NCI-H146 (cell line): ENCODE measurements around the gene TNRC18.
"Not testable (repeated sequence)": the region's sequence is repeated elsewhere in the genome, so short reads cannot be mapped to it uniquely, and the experiment has no call there.

Experiments
- DNase-seq: peaks from one replicate; lab custom pipeline; 2025; lab: John Stamatoyannopoulos, UW

The TNRC18 gene

GRCh38 chr7:5375925-5376324, 47.7 kb downstream of the TNRC18 start:
- peak; percentile 38 for DNase-seq

- no peak for DNase-seq
Observed at GRCh38 chr7:5374464-5374863, 49.2 kb downstream of the TNRC18 start.

DNA sequence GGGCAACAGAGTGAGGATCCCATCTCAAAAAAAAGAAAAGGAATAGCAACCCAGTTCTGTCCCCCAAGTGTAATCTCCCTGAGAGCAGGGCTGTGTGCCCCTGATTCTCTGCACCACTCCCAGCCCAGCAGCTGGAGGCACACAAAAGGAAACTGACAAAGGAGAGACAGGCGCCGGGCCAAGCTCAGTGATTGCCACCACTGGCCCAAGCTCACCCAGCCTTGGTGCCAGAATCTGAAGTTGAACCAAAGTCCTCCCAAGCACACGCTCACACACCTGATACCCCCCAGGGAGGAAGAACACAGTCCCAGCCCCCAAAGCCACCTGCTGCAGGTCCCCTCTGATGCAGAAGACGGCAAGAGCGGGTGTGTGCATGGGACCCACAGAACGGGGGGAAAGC, 50.3 kb downstream of the TNRC18 start:
- DNase-seq = no peak

GRCh38 chr7:5370454-5371353, 52.9 kb downstream of the TNRC18 start:
- DNase-seq = no peak

DNA sequence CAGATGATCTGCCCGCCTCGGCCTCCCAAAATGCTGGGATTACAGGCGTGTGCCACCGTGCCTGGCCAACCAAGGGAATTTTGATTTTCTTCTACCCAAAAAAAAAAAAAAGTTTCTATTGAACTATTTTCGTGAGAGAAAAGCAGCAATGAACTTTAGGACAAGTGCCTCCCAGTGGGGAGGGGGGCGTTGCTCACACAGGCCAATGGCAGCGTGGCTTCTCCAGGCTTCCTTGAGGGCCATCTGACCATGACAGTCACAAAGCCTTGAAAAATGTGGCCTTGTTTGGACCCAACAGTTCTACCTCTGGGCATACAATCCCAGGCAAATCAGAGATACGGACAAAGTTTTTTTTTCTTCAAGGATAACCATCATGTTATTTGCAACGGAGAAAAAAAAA, 56.0 kb downstream of the TNRC18 start:
- no peak for DNase-seq

DNA sequence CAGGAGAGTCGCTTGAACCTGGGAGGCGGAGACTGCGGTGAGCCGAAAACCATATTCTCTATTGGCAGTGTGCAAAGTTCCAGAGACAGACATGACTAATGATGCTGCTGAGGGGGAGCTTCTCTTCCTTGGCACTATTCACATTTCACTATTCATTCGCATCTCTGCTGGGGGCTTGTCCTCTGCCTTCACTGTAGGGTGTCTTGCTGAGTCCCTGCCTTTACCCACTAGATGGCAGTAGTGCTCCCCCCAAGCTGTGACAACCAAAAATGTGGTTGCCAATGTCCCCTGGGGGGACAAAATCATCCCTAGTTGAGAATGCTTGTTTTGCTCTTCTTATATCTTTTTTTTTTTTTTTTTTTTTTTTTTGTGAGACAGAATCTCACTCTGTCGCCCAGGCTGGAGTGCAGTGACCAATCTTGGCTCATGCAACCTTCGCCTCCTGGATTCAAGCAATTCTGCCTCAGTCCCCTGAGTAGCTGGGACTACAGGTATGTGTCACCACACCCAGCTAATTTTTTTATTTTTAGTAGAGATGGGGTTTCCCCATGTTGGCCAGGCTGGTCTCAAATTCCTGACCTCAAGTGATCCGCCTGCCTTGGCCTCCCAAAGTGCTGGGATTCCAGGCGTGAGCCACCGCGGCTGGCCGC, 57.5 kb downstream of the TNRC18 start:
- DNase-seq = peak; percentile 70

GRCh38 chr7:5363729-5364128, 59.9 kb downstream of the TNRC18 start:
- DNase-seq = no peak

DNA sequence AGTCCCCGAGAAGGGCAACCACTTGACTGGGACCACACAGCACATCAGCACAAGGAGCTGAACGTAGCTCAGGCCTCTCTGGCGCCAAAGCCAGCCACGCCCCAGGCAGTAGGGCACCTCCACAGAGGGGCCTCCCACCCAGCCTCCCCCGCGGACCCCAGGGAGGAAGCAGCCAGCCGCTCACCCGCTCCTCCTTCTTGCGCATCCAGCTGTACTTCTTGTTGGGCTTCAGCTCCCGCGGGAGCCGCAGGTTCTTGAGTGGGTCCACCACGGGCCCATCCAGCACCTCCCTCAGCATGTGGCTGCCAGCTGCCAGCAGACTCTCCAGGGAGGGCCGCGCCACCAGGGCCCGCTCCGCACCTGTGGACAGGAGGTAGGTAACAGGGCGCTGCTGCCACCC, 61.2 kb downstream of the TNRC18 start:
- no peak for DNase-seq

DNA sequence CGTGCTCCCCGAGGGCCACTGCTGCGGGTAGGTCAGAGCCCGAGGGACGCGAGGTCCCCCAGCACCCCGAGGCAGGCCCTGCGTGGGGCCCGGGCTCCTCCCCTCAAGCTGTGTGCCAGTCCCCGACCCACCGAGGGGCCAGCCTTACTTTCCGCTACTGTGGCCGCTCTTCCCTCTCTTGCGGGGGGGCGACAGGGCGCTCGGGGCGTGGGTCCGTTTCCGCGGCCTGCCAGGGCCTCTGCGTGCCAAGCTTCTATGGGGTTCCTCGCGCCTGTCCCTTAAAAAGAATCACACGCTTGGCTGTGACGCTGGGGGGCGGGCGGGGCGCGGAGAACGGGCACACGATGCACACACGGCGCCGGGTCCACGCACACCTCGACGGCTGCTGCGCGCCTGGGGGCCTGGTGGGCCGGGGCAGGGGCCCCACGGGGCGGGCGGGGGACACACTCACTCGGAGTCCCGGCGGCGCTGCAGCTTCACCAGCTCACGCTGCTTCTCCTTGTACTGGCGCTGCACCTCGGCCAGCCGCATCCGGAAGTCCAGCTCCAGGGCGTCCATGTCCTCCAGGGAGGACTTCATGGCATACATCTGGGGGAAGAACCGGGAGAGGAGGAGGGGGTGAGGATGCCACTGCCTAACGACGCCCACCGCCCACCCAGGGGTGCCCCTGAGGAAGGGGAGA, 62.0 kb downstream of the TNRC18 start:
- DNase-seq = no peak

GRCh38 chr7:5360971-5361370, 62.7 kb downstream of the TNRC18 start:
- DNase-seq = no peak

- DNase-seq = no peak
Observed at GRCh38 chr7:5360451-5360850, 63.2 kb downstream of the TNRC18 start.

DNA sequence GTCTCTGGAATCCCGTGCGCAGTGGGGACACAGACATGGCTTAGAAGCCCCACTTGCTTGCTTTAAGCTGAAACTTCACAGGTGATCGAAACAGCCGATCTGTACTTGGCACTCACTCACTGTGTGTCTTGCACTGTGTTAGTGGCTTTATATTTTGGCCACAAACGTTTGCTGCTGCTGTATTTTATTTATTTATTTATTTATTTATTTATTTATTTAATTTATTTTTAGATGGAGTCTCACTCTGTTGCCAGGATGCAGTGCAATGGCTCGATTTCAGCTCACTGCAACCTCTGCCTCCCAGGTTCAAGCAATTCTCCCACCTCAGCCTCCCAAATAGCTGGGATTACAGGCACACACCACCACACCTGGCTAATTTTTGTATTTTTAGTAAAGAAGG, 63.6 kb downstream of the TNRC18 start:
- DNase-seq = not testable (repeated sequence)

DNA sequence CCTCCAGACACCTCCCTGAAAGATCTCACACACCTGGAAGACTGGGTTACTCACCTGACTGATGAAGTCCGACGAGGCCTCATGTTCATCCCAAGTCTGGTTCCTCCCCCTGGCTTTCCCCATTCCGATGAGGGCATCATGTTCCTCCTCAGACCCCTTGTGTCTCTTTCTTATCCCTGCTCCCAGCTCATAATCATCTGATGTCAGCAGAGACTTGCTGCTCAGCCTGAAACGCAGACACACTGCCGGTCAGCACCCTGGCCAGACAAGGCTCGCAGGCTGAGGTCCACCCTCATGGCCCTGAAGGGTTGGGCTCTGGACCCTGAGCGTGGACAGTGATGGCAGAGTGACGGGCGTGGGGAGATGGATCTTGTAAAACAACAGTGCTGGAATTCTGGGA, 64.3 kb downstream of the TNRC18 start:
- no peak for DNase-seq

- no peak for DNase-seq
Observed at GRCh38 chr7:5357951-5358350, 65.7 kb downstream of the TNRC18 start.

DNA sequence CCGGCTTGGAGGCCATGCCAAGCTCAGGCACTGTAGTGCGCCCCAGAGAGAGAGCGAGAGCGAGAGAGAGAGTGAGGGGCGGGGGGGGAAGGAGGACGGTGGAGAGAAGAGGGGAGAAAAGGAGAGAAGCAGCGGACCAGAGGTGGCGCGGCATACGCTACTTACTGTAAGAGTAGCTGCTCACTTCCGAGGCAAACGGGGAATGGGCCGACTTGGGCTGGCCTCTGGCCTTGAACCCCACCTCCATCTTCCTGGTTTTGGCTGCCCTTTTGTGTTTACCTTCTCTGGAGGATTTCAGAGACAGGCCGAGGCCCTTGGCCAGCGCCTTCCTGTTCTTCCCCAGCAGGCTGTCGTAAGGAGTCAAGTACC, 66.9 kb downstream of the TNRC18 start:
- no peak for DNase-seq

DNA sequence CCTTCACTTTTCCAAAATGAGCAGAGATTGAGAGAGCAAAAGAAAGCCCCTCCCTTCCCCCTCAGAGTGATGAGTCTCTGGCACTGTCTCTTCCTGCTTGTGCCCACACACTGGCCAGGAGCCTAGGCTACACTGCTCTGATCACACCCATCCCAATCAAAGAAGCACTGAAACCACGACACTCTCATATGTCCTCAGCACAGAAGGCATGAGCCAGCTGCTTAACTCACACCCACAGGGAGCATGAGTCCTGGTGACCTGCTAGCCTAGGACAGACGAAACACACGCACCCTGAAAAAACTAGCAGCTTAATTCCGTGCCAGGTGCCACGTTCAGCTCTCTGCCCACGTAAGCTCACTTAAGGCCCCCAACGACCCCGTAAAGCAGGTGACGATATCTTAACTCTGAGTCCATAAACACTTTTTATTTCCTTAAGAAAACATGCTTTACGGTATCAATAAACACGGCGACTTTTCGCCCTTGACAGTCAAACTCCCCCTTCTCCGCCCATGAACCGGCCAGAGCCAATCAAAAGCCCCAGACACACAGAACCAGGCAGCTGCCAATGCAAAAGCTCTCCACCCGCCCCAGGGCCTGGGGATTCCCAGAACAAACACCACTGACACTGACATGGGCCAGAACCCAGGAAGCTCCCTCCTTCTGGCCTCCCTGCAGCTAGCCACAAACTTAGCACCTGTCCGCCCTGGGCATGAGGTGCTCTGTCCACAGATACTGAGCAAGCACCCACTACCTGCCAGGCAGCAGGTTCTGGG, 69.0 kb downstream of the TNRC18 start:
- no peak for DNase-seq

GRCh38 chr7:5352440-5353010, 71.1 kb downstream of the TNRC18 start:
- no peak for DNase-seq

GRCh38 chr7:5351507-5352265, 71.9 kb downstream of the TNRC18 start:
- no peak for DNase-seq

GRCh38 chr7:5350600-5351385, 72.8 kb downstream of the TNRC18 start:
- DNase-seq = no peak

- DNase-seq = no peak
Observed at GRCh38 chr7:5350174-5350463, 73.5 kb downstream of the TNRC18 start.
